Activated CD4-positive, alpha-beta T cell treated with anti-CD3 and anti-CD28 coated beads for 48 hours (primary cell): ENCODE measurements around the gene ZNF610.

Experiments used
- DNase-seq: peaks from one replicate; pipeline ENCODE4 v3.0.0-alpha.2; 2020

The ZNF610 gene

DNA sequence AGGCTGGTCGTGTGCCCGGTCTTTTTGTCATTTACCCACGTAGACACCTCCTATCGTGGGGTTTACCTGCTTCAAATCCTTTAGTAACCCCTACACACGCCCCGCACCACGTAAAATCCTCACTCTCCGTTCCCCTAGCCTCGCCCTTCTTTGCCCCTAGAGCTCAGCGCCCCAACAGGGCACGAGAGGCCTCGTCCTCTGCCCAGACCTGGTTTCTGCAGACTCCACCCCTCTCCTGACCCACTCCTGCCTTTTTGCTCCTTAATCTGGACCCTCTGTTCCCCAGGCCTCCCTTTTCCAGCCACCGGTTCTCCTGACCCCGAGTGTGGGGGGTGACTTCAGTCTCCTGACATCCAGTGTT is 62.0 kb downstream of the ZNF610 start:
- DNase-seq, result peak; percentile 22

DNA sequence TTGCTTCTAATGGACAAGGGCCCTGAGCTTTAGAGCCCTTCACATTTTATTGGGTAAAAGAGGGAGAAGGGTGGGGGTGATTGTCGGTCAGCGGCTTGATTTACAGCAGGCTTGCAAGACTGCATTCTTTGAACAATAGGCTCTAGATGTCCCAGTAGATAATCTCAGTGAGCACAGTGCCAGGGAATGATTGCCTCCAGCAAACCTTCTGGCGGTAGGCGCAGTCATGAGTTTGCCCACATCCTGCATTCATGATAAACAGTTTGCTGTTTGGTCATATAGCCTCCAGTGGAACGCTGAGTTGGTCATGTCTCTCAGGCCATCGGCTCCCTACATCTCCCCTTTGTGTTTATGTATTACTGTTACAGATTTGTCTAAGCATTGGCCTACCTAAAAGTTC is 74.2 kb downstream of the ZNF610 start:
- DNase-seq, result no peak

DNA sequence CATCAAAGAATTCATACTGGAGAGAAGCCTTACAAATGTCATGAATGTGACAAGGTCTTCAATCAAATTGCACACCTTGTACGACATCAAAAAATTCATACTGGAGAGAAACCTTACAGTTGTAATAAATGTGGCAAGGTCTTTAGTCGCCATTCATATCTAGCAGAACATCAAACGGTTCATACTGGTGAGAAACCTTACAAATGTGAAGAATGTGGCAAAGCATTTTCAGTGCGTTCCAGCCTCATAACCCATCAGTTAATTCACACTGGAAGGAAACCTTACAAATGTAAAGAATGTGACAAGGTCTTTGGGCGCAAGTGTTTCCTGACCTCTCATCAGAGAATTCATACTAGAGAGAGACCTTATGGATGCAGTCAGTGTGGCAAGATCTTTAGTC is 79.7 kb downstream of the ZNF610 start:
- no peak for DNase-seq
